HG03045 (cell line): ENCODE results near the gene CACNA1I.

ENCODE experiments used
- ATAC-seq: cut with Tn5 transposase; IDR thresholded peaks from one replicate; pipeline ENCODE4 v1.9.1; 2021; ENCODE audit warnings: mild to moderate bottlenecking, moderate library complexity; ENCODE audit not compliant: unreplicated experiment

CACNA1I gene

DNA sequence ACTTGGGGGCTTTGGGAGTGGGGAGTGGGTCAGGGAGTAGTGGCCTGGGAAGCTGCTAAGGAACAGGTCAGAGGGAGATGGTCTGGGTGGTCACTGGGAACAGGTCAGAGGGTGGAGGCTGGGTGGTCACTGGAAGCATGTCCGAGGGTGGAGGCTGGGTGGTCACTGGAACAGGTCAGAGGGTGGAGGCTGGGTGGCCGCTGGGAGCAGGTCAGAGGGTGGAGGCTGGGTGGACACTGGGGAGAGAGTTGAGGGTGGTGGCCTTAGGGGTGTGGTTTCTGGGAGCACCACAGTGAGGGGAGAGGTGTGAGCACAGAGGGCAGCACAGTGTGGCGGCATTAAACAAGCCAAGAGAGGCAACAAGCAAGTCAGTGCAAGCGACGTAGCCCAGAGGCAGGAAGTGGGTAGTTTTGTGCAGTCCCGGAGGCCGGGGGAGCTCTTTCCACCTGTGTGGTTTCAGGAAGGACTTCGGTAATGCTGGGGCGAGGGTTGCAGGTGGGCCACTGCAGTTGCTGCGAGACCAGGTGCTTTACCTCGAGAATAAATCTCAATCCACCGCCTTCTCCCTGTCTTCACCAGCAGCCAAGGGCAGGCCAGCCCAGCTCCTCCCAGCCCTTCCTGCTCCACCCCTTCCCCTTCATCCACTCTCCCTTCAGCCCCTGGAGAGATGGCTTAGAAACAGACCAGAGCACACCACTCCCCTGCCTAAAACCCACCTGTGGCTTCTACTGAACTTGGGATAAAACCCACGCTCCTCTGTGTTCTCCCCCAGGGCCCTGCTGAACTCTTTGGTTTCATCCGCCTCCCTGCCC is 3.2 kb upstream of the CACNA1I start:
- no peak for ATAC-seq

GRCh38 chr22:39568278-39568981 is 2.1 kb upstream of the CACNA1I start:
- no peak for ATAC-seq

DNA sequence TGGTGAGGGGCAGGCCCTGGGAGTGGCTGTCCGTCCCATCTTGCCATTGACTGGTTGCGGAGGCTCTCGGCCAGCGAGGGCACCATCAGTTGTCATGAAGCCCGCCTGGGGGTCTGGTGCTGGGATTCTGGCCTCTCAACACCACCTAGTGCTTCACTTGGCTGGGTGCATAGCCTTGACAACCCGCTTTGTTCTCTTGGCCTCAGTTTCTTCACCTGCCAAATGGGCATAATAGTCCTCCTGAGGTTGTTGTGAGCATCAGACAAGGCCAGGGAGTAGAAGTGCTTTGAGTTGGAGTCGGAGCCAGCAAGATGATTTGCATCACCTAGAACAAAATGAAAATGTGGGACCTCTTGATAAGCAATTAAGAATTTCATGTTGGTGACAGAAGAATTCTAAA is 1.5 kb upstream of the CACNA1I start:
- no peak for ATAC-seq

GRCh38 chr22:39570226-39570625 is 327 bp upstream of the CACNA1I start:
- ATAC-seq: no peak

GRCh38 chr22:39571538-39571937 is 985 bp downstream of the CACNA1I start:
- ATAC-seq: no peak

DNA sequence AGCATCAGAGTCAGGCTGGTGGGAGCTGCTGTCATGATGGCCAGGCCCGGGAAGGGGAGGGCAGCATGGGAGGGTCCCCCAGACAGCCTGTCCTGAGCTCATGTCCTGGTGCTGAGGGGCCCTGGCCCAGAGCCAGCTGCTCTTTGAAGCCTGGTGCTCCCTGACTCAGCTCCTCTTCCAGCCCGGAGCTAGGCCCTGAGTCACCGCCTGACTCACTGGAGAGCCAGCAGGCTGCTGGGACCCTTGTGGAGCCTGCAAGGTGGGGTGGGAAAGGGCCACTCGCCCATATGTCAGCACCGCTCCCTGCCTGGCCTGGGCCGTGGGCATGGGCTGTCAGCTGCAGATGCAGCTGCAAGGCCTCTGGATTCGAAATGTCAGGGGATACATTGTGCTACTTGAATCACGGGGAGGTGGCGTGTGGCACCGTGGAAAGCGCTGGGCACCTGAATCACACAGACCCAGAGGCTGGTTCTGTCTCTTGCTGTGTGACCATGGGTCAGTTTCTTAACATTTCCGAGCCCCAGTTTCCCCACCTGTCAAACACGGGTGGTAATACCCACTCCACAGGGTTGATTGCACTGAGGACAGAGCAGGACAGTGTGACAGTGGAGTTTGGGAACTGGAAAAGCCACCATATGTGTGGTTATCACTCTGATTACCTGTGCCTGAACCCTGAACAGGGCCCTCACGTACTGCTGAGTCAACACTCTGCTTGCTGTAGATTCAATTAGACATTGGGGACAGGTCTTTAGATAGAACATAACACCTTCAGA is 4.4 kb downstream of the CACNA1I start:
- no peak for ATAC-seq

GRCh38 chr22:39575552-39575825 is 4.9 kb downstream of the CACNA1I start:
- ATAC-seq: no peak

DNA sequence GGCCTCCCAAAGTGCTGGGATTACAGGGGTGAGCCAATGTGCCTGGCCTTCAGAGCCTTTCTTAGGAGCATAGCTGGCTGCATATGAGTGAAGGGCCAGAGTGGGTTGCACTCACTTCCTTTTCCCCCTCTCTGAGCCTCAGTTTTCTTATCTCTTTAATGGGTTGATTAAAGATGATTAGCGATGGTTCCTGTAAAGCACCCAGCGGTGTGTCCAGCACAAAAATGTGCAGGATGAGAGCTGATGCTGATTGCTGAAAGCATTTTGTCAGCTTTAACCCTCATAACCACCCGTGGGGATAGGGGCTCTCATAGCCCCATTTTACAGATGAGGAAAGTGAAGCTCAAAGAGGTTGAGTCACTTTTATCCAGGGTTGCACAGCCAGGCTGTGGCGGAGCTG is 5.5 kb downstream of the CACNA1I start:
- ATAC-seq: no peak

DNA sequence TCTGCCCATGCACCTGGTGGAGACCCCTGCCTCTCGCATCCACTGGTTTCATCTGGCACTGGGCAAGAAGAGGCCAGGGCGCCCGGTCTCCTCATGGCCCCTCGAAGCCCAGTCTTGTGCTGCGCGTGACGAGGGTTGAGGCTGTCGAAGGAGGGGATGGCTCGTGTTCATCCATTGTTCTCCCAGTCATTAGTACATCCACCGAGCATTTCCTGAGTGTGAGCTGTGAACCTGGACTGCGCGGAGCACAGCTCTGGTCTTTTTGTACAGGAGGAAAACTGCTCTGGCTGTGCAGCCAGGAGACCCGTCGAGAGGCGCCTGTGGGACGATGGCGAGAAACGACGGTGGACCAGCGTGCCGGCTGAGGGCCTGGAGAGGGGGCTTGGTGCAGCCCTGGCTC is 6.8 kb downstream of the CACNA1I start:
- ATAC-seq: no peak

DNA sequence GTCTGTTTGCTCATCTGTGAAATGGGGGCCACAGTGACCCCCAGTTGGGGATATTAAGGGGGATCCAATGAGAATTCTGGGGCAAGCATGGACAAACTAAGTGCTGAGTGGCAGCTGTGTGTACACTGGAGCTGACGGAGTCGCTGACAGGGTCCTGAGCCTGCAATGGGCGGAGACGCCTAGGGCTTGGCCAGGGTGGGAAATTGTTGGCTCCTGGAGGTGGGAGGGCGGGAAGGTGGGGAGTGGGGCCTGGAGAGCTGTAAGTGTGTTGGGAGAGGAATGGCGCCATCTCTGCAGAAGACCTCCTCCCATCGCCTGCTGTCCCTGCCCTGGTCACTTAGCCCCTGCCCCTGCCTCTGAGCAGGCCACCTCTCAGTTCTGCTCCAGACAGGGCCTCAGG is 7.3 kb downstream of the CACNA1I start:
- no peak for ATAC-seq

GRCh38 chr22:39580006-39580441 is 9.5 kb downstream of the CACNA1I start:
- ATAC-seq: no peak

DNA sequence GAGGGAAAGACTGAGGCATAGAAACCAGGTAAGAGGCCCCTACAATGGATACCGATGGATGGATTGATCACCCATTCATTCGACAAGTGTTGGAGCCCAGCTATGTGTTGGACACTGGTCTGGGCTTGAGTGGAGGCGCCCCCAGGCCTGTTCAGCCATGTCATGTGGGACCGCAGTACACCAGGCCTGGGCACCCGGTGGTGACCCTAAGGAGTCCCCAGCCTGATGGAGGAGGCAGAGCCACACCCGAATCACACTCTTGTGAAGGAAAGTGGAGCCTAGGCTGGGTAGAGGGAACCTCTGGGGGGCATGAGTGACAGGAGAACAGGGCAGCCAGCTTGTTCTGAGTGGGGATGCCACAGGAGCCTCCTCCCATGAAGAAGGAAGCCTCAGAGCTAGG is 10.2 kb downstream of the CACNA1I start:
- no peak for ATAC-seq

- ATAC-seq: no peak
These were observed 10.8 kb downstream of the CACNA1I start for GRCh38 chr22:39581303-39581702.

- ATAC-seq: no peak
These were observed 12.6 kb downstream of the CACNA1I start for GRCh38 chr22:39583066-39583667.

DNA sequence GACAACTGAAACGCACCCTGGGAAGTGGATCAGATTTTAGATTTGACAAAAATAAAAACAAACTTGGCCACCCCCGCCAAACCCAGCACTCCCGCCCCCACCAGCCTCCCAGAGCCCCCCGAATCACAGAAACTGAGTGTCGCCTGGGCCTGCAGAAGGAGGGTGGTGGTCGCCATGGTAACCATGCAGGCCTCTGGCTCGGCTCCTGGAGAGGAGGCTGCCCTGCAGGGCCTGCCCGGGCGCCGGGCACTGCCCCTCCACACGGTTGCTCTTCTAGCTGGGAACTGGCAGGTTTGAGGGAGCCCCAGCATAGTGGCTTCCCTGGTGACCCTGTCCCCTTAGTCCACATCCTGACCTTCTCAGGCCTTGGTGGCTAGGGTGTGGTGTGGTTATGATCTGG is 19.3 kb downstream of the CACNA1I start:
- ATAC-seq: no peak

DNA sequence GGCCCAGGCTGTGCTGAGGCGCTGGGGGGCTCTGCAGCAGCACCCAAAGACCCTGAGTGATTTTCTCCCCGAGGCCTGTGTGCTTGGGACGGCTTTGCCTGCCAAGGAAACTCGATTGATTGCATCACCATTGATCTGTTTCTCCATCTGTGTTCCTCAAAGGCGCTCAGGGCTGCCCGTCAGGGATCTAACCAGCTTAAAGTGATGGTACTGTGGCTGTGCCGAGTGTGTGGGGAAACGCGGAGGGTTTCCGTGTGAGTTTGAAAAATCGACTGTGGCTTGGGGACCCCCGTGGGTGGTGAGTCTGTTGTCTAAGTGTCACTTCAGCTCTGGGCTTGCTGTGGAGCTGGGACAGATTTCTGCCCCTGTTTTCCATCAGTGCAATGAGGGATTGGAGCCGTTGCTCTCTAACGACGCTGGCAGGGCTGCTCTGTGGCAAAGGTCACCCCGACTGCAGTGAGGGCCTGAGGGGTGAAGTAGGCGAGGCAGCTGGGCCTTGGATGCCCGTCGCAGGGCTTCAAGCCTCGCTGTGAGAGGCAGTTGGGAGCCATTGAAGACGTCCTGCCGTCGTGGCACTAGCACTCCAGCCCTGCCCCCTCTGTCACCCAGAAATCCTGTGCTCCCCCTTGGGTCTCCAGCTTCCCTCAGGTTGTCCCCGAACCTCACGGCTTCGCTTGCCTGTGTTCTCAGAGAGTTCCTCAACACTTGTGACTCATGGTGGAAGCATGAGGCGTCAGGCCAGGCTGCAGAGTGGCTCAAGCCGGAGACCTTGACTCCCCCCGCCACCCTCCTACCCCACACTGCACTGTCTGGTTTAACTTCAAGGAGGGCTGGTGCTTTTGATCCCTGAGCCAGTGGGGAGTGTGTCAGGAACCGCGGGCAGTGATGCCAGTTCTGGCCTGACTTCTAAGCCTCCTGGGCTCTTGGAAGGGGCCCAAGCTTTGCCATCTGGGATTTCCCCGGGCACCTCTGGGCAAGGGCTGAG is 21.8 kb downstream of the CACNA1I start:
- no peak for ATAC-seq

DNA sequence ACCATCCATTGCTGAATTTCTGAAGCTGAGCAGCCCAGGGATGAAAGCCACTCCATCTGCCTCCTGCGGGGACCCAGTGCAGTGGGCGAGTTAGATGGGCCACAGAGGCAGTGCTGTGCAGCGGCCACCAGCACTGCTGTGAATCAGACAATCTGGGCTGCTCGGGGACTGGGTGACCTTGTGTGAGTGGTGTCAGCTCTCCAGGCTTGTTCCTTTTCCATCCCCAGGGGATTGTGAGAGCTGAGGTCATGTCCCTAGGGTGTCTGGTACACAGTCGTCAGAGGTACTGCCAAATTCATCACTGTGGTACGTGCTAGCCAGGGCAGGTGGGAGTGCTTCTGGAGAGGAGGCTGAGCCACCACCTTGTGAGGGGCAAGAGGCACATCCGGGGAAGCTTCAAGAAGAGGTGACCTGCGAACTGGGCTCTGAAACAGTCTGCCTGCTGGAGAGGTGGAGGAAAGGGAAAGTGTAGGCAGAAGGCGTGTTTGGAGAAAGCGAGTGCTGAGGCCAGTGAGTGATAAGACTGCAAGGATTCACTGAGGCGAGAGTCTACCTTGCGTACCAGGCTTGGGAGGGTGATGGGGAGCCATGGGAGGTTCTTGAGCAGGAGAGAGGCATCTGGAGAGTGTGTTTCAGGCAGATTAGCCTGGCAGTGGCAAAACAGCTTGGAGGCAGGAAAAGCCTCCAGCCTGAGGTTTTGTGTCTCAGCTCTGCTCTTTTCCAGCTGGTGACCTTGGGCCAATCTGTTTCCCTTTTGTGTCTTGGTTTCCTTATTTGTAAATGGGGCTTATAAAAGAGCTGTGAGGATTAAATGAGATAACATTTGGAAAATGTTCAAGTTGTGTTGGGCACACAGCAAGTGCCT is 22.7 kb downstream of the CACNA1I start:
- no peak for ATAC-seq

DNA sequence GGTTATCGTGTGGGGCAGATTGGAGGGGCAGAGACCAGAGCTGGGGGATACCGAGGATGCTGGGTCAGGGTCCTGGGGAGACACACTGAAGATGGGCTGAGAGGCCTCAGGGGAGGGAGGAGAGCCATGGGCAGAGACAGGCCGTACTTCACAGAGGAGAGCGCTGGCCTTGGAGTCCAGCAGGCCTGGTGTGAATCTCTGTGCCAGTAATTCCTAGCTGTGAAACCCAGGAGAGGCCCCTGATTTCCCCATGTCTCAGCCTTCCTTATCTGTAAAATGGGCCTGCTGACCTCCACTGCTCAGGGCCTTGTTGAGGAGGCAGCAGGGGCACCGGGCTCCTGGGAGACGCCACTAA is 23.4 kb downstream of the CACNA1I start:
- ATAC-seq: no peak

DNA sequence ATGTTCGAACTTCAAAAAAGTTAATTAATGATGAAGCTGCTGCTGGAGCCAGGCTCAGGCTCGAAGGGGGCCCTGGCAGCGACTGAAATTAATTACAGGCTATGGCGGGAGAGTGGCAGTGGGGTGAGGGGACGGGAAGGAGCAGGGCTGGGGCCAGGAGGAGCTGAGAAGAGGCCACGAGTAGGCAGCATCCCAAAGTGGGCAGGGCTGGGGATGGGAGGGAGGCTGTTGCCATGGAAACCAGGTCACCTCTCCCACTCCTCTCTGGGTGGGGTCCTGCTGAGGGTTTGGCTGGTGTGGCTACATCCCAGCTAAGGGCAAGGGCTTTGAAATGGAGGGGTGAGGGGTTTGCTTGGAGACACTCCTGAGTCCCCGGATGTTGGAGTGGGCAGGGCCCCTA is 23.9 kb downstream of the CACNA1I start:
- ATAC-seq: no peak
